SK-N-SH (cell line): ENCODE results near the gene AEBP1. TPM values are rescaled to one million over a fixed set of nuclear protein-coding genes. Genes with fewer than 3 reads are reported as not detected.
A peak's percentile ranks its signal among the peaks of the same experiment; 100 is the strongest.

Experiments
- CTCF ChIA-PET: fragments of 300-600, 350-600 bp; formaldehyde crosslinking; extraction: SDS; loops from one replicate; lab custom pipeline; 2021; lab: Yijun Ruan, JAX
- POLR2A ChIA-PET: fragments of 350-600 bp; sonication (Branson Sonifier 250); formaldehyde crosslinking; extraction: SDS; loops from one replicate; lab custom pipeline; 2020; ENCODE audit warnings: antibody characterized with exemption, inconsistent platforms; lab: Yijun Ruan, JAX
- DNase-seq: peaks from one replicate; pipeline ENCODE4 v3.0.0; 2012
- H2AFZ ChIP-seq: fragments of 200-600 bp; sonication (generic); 2 replicates; pipeline ENCODE4 v1.8.1; 2016; ENCODE audit warnings: antibody characterized with exemption, mild to moderate bottlenecking, low read depth
- H3F3A ChIP-seq: fragments of 200-600 bp; sonication (generic); replicated peaks from 2 replicates; pipeline ENCODE3; 2016; ENCODE audit warnings: antibody characterized with exemption, mild to moderate bottlenecking; ENCODE audit not compliant: insufficient read depth
- H3K27ac ChIP-seq, 2 experiments: fragments of 200-500 bp in 1 of 2; fragments of 200-600 bp in 1 of 2; sonication (Bioruptor generic) in 1 of 2; sonication (generic), shearing (Covaris generic) in 1 of 2; 2 replicates each; pipeline versions ENCODE4 v1.5.1 to v1.6.1; 2014 to 2016; ENCODE audit warnings: low read depth in 2 of 2, inconsistent platforms in 1 of 2, low read length in 1 of 2, mild to moderate bottlenecking in 1 of 2, mixed read lengths in 1 of 2
- H3K27me3 ChIP-seq: fragments of 200-600 bp; sonication (generic), shearing (Covaris generic); 2 replicates; pipeline ENCODE4 v1.6.1; 2016; ENCODE audit warnings: mixed run types; ENCODE audit not compliant: insufficient read depth
- H3K36me3 ChIP-seq, 2 experiments: fragments of 200-500 bp in 1 of 2; fragments of 200-600 bp in 1 of 2; sonication (Bioruptor generic) in 1 of 2; sonication (generic) in 1 of 2; replicated peaks in 1 of 2; 2 replicates each; pipeline versions ENCODE3 to v1.5.1; 2014 to 2016; ENCODE audit warnings: low read length in 1 of 2, mild to moderate bottlenecking in 1 of 2; ENCODE audit not compliant: insufficient read depth in 2 of 2, control insufficient read depth in 1 of 2
- H3K4me1 ChIP-seq, 2 experiments: fragments of 200-500 bp in 1 of 2; fragments of 200-600 bp in 1 of 2; sonication (Bioruptor generic) in 1 of 2; sonication (generic), shearing (Covaris generic) in 1 of 2; 2 replicates each; pipeline versions ENCODE4 v1.5.1 to v1.6.1; 2014 to 2016; ENCODE audit warnings: low read depth in 1 of 2, low read length in 1 of 2, mixed run types in 1 of 2; ENCODE audit not compliant: insufficient read depth in 2 of 2, control insufficient read depth in 1 of 2
- H3K4me2 ChIP-seq: fragments of 200-600 bp; sonication (generic), shearing (Covaris generic); 2 replicates; pipeline ENCODE4 v1.6.1; 2017; ENCODE audit warnings: mixed run types
- H3K4me3 ChIP-seq, 2 experiments: fragments of 200-500 bp in 1 of 2; fragments of 200-600 bp in 1 of 2; sonication (Bioruptor generic) in 1 of 2; sonication (generic), shearing (Covaris generic) in 1 of 2; 2 replicates each; pipeline versions ENCODE4 v1.5.1 to v1.8.1; 2014 to 2016; ENCODE audit warnings: low read depth in 2 of 2, inconsistent platforms in 1 of 2, low read length in 1 of 2, mild to moderate bottlenecking in 1 of 2, mixed read lengths in 1 of 2, moderate library complexity in 1 of 2
- H3K79me2 ChIP-seq: fragments of 200-600 bp; sonication (generic); 2 replicates; pipeline ENCODE4 v1.8.1; 2017; ENCODE audit warnings: mild to moderate bottlenecking; ENCODE audit not compliant: insufficient read depth
- H3K9ac ChIP-seq: fragments of 200-600 bp; sonication (generic); 2 replicates; pipeline ENCODE4 v1.6.1; 2017; ENCODE audit warnings: mixed run types
- H3K9me2 ChIP-seq: fragments of 200-600 bp; sonication (generic); 2 replicates; pipeline ENCODE4 v1.6.1; 2017; ENCODE audit warnings: mixed run types
- H3K9me3 ChIP-seq: fragments of 200-600 bp; sonication (generic); 2 replicates; pipeline ENCODE4 v1.6.1; 2017; ENCODE audit warnings: mixed run types, mild to moderate bottlenecking, moderate library complexity
- H4K20me1 ChIP-seq: fragments of 200-600 bp; sonication (generic); 2 replicates; pipeline ENCODE4 v1.6.1; 2017; ENCODE audit warnings: mild to moderate bottlenecking, mixed run types; ENCODE audit not compliant: insufficient read depth
- CHD2 ChIP-seq: fragments of 150-350 bp; IDR thresholded peaks from 2 replicates; pipeline ENCODE4 v1.6.1; 2018; ENCODE audit warnings: low read length; ENCODE audit not compliant: partially characterized antibody
- ELF1 ChIP-seq: IDR thresholded peaks from 2 replicates; pipeline ENCODE4 v1.4.0; 2012
- EP300 ChIP-seq, 2 experiments: IDR thresholded peaks; 2 replicates each; pipeline versions ENCODE4 v1.4.0 to v1.6.1; 2012; ENCODE audit warnings: borderline replicate concordance in 1 of 2, low read depth in 1 of 2, low read length in 1 of 2
- FOSL2 ChIP-seq: IDR thresholded peaks from 2 replicates; pipeline ENCODE4 v1.4.0; 2012; ENCODE audit warnings: low read depth, mild to moderate bottlenecking, moderate library complexity, borderline replicate concordance
- GABPA ChIP-seq: IDR thresholded peaks from 2 replicates; pipeline ENCODE4 v1.4.0; 2012; ENCODE audit warnings: low read depth, mild to moderate bottlenecking
- GATA2 ChIP-seq: sonication (generic); formaldehyde crosslinking; IDR thresholded peaks from 2 replicates; pipeline ENCODE4 v1.5.0; 2020; ENCODE audit warnings: mild to moderate bottlenecking, missing genetic modification reagents
- JUND ChIP-seq: IDR thresholded peaks from 2 replicates; pipeline ENCODE4 v1.4.0; 2012
- MXI1 ChIP-seq: IDR thresholded peaks from 2 replicates; pipeline ENCODE4 v1.6.1; 2012; ENCODE audit warnings: mild to moderate bottlenecking, low read depth, low read length, improper control_type of control experiment
- NFIC ChIP-seq: IDR thresholded peaks from 2 replicates; pipeline ENCODE4 v1.4.0; 2012; ENCODE audit warnings: borderline replicate concordance
- NRF1 ChIP-seq: IDR thresholded peaks from 2 replicates; pipeline ENCODE4 v1.6.1; 2012; ENCODE audit warnings: low read depth, mild to moderate bottlenecking, low read length
- RAD21 ChIP-seq: IDR thresholded peaks from 2 replicates; pipeline ENCODE4 v1.6.1; 2012; ENCODE audit warnings: mild to moderate bottlenecking, low read length
- RXRA ChIP-seq: IDR thresholded peaks from 2 replicates; pipeline ENCODE4 v1.4.0; 2012; ENCODE audit warnings: low read depth, mild to moderate bottlenecking, borderline replicate concordance
- TAF1 ChIP-seq: IDR thresholded peaks from 2 replicates; pipeline ENCODE4 v1.6.1; 2012; ENCODE audit warnings: low read depth, mild to moderate bottlenecking, low read length, moderate library complexity, borderline replicate concordance
- TCF12 ChIP-seq: IDR thresholded peaks from 2 replicates; pipeline ENCODE4 v1.4.0; 2012
- TEAD4 ChIP-seq: IDR thresholded peaks from 2 replicates; pipeline ENCODE4 v1.4.0; 2012; ENCODE audit warnings: mild to moderate bottlenecking, borderline replicate concordance; ENCODE audit not compliant: insufficient read depth
- YY1 ChIP-seq: IDR thresholded peaks from 2 replicates; pipeline ENCODE4 v1.4.0; 2012; ENCODE audit warnings: low read depth, mild to moderate bottlenecking
- WGBS: methylation state at CpG from one replicate; pipeline ENCODE4 v1.1.6; 2017; ENCODE audit warnings: low lambda C conversion rate; 5-methylcytosine and 5-hydroxymethylcytosine counted together
- polyA plus RNA-seq, 3 experiments: library from polyadenylated mRNA; depleted of rRNA; stranded (reverse); fragments of >200 nt; gene quantifications; 2 replicates each; pipeline ENCODE4 v1.2.3, GENCODE V29; 2012
- TF ChIP-seq, protein P1 (sequence below): IDR thresholded peaks from 2 replicates; pipeline ENCODE4 v1.6.1; 2012; ENCODE audit warnings: mild to moderate bottlenecking, low read depth, low read length, moderate library complexity
- TF ChIP-seq, protein P2 (sequence below): IDR thresholded peaks from 2 replicates; pipeline ENCODE4 v1.4.0; 2012; ENCODE audit warnings: low read depth, borderline replicate concordance
- TF ChIP-seq, protein P3 (sequence below): IDR thresholded peaks from 2 replicates; pipeline ENCODE4 v1.4.0; 2012; ENCODE audit warnings: low read depth
- TF ChIP-seq, protein P4 (sequence below): fragments of 200-600 bp; sonication (generic); IDR thresholded peaks from 2 replicates; pipeline ENCODE4 v1.6.1; 2017; ENCODE audit warnings: antibody characterized with exemption, mild to moderate bottlenecking, moderate library complexity

Gene AEBP1
- polyA plus RNA-seq, 1 of the 3 experiments (the other 2 are of a cell fraction): 105 TPM

DNA sequence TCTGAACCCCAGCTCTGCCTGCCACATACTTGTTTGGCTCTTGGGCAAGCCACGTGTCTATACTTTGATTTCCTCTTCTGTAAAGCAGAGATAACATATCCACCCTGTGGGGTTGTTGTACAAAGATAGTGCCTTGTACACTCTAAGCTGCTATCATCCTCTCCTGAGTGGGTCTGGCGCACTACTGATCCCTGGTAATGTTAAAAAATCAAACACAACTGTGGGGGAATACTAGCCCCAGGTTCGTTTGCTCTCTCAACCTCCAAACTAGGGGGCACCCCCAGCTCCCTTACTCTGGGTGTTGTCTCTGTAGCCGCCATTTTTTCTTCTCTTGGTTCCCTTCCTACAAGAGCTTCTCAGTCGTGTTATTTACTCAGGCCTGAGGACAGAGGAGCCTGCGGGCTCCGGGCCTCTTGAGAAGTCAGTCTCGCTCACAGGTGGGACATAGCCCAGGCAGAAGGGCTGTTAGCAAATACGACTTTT lies 22.8 kb upstream of the AEBP1 start (continued):
- TF ChIP-seq MXI1 (no peak), GATA2 (CRISPR knock-in tag) (no peak), GABPA (no peak)
- TF ChIP-seq, protein P1, sequence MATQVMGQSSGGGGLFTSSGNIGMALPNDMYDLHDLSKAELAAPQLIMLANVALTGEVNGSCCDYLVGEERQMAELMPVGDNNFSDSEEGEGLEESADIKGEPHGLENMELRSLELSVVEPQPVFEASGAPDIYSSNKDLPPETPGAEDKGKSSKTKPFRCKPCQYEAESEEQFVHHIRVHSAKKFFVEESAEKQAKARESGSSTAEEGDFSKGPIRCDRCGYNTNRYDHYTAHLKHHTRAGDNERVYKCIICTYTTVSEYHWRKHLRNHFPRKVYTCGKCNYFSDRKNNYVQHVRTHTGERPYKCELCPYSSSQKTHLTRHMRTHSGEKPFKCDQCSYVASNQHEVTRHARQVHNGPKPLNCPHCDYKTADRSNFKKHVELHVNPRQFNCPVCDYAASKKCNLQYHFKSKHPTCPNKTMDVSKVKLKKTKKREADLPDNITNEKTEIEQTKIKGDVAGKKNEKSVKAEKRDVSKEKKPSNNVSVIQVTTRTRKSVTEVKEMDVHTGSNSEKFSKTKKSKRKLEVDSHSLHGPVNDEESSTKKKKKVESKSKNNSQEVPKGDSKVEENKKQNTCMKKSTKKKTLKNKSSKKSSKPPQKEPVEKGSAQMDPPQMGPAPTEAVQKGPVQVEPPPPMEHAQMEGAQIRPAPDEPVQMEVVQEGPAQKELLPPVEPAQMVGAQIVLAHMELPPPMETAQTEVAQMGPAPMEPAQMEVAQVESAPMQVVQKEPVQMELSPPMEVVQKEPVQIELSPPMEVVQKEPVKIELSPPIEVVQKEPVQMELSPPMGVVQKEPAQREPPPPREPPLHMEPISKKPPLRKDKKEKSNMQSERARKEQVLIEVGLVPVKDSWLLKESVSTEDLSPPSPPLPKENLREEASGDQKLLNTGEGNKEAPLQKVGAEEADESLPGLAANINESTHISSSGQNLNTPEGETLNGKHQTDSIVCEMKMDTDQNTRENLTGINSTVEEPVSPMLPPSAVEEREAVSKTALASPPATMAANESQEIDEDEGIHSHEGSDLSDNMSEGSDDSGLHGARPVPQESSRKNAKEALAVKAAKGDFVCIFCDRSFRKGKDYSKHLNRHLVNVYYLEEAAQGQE: no peak
- TF ChIP-seq, protein P2, sequence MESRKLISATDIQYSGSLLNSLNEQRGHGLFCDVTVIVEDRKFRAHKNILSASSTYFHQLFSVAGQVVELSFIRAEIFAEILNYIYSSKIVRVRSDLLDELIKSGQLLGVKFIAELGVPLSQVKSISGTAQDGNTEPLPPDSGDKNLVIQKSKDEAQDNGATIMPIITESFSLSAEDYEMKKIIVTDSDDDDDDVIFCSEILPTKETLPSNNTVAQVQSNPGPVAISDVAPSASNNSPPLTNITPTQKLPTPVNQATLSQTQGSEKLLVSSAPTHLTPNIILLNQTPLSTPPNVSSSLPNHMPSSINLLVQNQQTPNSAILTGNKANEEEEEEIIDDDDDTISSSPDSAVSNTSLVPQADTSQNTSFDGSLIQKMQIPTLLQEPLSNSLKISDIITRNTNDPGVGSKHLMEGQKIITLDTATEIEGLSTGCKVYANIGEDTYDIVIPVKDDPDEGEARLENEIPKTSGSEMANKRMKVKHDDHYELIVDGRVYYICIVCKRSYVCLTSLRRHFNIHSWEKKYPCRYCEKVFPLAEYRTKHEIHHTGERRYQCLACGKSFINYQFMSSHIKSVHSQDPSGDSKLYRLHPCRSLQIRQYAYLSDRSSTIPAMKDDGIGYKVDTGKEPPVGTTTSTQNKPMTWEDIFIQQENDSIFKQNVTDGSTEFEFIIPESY: no peak

DNA sequence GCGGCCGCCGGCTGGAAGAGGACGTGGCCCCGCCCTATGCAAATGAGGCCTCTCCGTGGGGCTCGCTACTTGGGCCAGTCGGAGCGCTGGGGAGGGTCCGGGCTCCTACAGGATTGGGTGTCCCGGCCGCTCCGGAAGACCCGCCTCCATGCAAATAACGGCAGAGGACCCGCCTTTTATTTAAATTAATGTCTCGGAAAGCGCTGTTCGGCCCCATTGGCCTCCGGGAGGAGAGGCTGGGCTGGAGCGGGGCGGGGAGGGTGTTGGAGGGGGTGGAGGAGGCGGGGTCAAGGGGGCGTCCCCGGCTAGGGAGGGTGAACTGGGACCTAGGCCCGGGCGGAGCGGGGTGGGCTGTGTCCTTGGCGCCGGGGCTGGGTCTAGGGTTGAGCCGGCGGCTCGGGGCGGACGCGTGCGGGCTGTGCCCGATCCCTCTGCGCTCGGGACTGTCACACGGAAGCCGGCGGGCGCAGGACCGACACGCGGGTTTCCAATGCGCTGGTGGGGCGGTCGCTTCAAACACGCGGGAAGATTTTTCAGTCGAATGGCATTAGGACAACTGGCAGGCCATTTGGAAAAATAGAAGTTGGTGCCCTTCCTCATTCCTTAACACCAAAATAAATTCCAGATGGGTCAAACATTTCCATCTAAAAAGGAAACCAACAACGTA lies 21.5 kb upstream of the AEBP1 start:
- ChIA-PET CTCF (no interaction called here), POLR2A (no interaction called here)
- Histone ChIP-seq H3K9me2 (no peaks in the 10 kb centered on the region), H3K9me3 (no peaks in the 10 kb centered on the region), H4K20me1 (no peaks in the 10 kb centered on the region), H3F3A (peaks cover 28% of the 10 kb centered on the region), H3K4me3 (peak overlapping the region; percentile 55 to 69), H3K79me2 (peaks cover 21% of the 10 kb centered on the region), H3K9ac (peak overlapping the region; percentile 82), H3K36me3 (peaks cover 14 to 32% of the 10 kb centered on the region in 2 experiments), H3K27ac (peak overlapping the region; percentile 83 to 100), H3K4me1 (peaks cover 14 to 18% of the 10 kb centered on the region in 2 experiments), H3K4me2 (peak overlapping the region; percentile 84), H2AFZ (peak overlapping the region; percentile 61; the same call in 1 of the 2 replicates), H3K27me3 (no peaks in the 10 kb centered on the region)
- DNase-seq: peak; percentile 100
- 1% methylated on average over 35 of the region's 54 CpGs for WGBS
- TF ChIP-seq NRF1 (no peak), NFIC (0 out of 2 replicates have a peak, but pooled peaks have one; percentile 25), TEAD4 (no peak), ELF1 (peak; percentile 84), TAF1 (peak; percentile 25; the same call in 1 of the 2 replicates), YY1 (peak; percentile 45; the same call in 1 of the 2 replicates), RAD21 (no peak), FOSL2 (no peak), GATA2 (CRISPR knock-in tag) (no peak), CHD2 (peak; percentile 12), TCF12 (peak; percentile 75), EP300 (IDR thresholded peaks at IDR 0.05; ENCODE audit: borderline replicate concordance in 1 of 2, low read depth in 1 of 2, low read length in 1 of 2) (no peak; a peak in 1 of 4 replicates), RXRA (no peak), JUND (no peak)
- TF ChIP-seq, protein P2: no peak
- TF ChIP-seq, protein P3, sequence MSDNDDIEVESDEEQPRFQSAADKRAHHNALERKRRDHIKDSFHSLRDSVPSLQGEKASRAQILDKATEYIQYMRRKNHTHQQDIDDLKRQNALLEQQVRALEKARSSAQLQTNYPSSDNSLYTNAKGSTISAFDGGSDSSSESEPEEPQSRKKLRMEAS: peak; percentile 89
- TF ChIP-seq, protein P4, sequence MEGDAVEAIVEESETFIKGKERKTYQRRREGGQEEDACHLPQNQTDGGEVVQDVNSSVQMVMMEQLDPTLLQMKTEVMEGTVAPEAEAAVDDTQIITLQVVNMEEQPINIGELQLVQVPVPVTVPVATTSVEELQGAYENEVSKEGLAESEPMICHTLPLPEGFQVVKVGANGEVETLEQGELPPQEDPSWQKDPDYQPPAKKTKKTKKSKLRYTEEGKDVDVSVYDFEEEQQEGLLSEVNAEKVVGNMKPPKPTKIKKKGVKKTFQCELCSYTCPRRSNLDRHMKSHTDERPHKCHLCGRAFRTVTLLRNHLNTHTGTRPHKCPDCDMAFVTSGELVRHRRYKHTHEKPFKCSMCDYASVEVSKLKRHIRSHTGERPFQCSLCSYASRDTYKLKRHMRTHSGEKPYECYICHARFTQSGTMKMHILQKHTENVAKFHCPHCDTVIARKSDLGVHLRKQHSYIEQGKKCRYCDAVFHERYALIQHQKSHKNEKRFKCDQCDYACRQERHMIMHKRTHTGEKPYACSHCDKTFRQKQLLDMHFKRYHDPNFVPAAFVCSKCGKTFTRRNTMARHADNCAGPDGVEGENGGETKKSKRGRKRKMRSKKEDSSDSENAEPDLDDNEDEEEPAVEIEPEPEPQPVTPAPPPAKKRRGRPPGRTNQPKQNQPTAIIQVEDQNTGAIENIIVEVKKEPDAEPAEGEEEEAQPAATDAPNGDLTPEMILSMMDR: no peak
